ENCODE data around the gene ETNPPL. TPM values are rescaled to one million over a fixed set of nuclear protein-coding genes. Genes with fewer than 3 reads are reported as not detected.

ETNPPL gene
- total and polyA plus RNA-seq, 2 experiments from 2014 or later = 0.51 TPM; not detected in 1

DNA sequence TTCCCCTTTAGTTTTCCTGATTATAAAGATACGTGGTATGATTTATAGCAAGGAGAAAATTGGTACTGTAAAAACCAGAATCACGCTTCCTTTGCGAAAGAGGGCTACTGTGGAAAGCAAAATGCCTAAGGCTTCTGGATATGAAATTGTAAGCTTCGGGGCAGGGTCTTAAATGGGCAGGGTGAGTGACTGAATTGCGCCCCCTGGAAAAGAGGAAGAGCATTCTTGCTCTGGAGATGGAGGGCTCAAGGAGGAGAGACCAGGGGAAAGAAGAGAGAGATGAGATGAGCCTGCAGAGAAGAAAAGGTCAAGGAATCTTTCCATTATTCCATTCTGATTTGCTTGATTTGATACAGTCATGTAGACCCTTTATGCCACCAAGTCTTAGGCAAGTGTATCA, 13.1 kb upstream of the ETNPPL start:
- no peaks in the 10 kb centered on the region for H3K9me3 ChIP-seq (ENCODE audit: low read depth)
- no peaks in the 10 kb centered on the region for H3K36me3 ChIP-seq
- no peak for TF ChIP-seq CTCF (IDR thresholded peaks at IDR 0.05; ENCODE audit: low read depth, low read length)
- H3K27ac ChIP-seq = no peak overlapping the region
- H3K4me1 ChIP-seq (ENCODE audit: low read depth) = no peaks in the 10 kb centered on the region
- no peak overlapping the region for H3K4me3 ChIP-seq
- DNase-seq (ENCODE audit: low read depth in 1 of 2, low spot score in 1 of 2) = no peak
- H3K27me3 ChIP-seq = no peaks in the 10 kb centered on the region

DNA sequence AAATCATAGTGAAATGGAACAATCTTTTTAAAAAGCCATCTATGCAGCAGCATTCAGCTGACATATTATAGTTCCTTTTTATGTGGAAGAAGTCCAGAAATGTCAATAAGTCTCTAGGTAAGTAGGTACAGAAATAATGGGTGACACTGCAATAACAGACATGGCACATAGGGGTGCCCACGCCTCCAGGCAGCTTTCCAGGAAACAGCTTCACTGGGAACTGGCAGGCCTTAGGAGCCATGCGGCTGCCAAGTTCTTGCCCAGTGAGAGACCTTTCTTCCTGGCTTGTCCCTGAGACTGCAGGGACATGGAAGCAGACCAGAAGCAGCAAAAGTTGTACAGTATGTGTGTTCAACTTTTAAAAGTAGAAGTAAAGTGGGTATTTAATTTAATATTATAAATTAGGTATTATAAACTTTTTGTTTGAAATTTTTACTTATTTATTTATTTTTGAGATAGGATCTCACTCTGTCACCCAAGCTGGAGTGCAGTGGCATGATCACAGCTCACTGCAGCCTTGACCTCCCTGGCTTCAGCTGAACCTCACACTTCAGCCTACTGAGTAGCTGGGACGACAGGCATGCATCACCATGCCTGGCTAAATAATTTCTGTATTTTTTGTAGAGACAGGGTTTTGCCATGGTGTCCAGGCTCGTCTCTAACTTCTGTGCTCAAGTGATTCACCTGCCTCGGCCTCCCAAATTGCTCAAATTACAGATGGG, 12.1 kb upstream of the ETNPPL start:
- no peaks in the 10 kb centered on the region for H3K27me3 ChIP-seq
- no peak for TF ChIP-seq CTCF (IDR thresholded peaks at IDR 0.05; ENCODE audit: low read depth, low read length)
- H3K4me1 ChIP-seq (ENCODE audit: low read depth) = no peaks in the 10 kb centered on the region

GRCh38 chr4:108772402-108772801, 9.5 kb upstream of the ETNPPL start:
- DNase-seq (ENCODE audit: low read depth in 1 of 2, low spot score in 1 of 2) = no peak
- Histone ChIP-seq H3K36me3 (no peaks in the 10 kb centered on the region), H3K4me1 (ENCODE audit: low read depth) (no peaks in the 10 kb centered on the region), H3K27ac (no peak overlapping the region), H3K4me3 (no peak overlapping the region), H3K27me3 (no peaks in the 10 kb centered on the region), H3K9me3 (ENCODE audit: low read depth) (no peaks in the 10 kb centered on the region)
- no peak for TF ChIP-seq CTCF (IDR thresholded peaks at IDR 0.05; ENCODE audit: low read depth, low read length)

More for the DNA sequence above, 12.1 kb upstream of the ETNPPL start:
- Histone ChIP-seq H3K27ac (no peak overlapping the region), H3K4me3 (no peak overlapping the region), H3K9me3 (ENCODE audit: low read depth) (no peaks in the 10 kb centered on the region), H3K36me3 (no peaks in the 10 kb centered on the region)
- DNase-seq (ENCODE audit: low read depth in 1 of 2, low spot score in 1 of 2) = no peak

GRCh38 chr4:108766058-108766457, 3.2 kb upstream of the ETNPPL start:
- peaks cover 13% of the 10 kb centered on the region for H3K4me1 ChIP-seq (ENCODE audit: low read depth)
- H3K27me3 ChIP-seq = peaks cover 11% of the 10 kb centered on the region
- H3K4me3 ChIP-seq = no peak overlapping the region
- DNase-seq (ENCODE audit: low read depth in 1 of 2, low spot score in 1 of 2) = no peak
- no peak for TF ChIP-seq CTCF (IDR thresholded peaks at IDR 0.05; ENCODE audit: low read depth, low read length)
- no peak overlapping the region for H3K27ac ChIP-seq
- H3K9me3 ChIP-seq (ENCODE audit: low read depth) = no peaks in the 10 kb centered on the region
- H3K36me3 ChIP-seq = no peaks in the 10 kb centered on the region

- H3K27ac ChIP-seq = no peak overlapping the region
- peaks cover 13% of the 10 kb centered on the region for H3K4me1 ChIP-seq (ENCODE audit: low read depth)
- H3K9me3 ChIP-seq (ENCODE audit: low read depth) = no peaks in the 10 kb centered on the region
- H3K27me3 ChIP-seq = peaks cover 18% of the 10 kb centered on the region
- no peak overlapping the region for H3K4me3 ChIP-seq
- no peak for DNase-seq (ENCODE audit: low read depth in 1 of 2, low spot score in 1 of 2)
- TF ChIP-seq CTCF (IDR thresholded peaks at IDR 0.05; ENCODE audit: low read depth, low read length) = no peak
- no peaks in the 10 kb centered on the region for H3K36me3 ChIP-seq
Measured at GRCh38 chr4:108763986-108764385, 1.1 kb upstream of the ETNPPL start.

Data from cardiac muscle cell (in vitro differentiated cells and primary cell).